ENCODE results near the gene MTERF2. TPM values are rescaled to one million over a fixed set of nuclear protein-coding genes. Genes with fewer than 3 reads are reported as not detected.
"Not testable (repeated sequence)": the region's sequence is repeated elsewhere in the genome, so short reads cannot be mapped to it uniquely, and the experiment has no call there.

The MTERF2 gene
- total RNA-seq, 1 donor from 2014 or later: 7.7 TPM

DNA sequence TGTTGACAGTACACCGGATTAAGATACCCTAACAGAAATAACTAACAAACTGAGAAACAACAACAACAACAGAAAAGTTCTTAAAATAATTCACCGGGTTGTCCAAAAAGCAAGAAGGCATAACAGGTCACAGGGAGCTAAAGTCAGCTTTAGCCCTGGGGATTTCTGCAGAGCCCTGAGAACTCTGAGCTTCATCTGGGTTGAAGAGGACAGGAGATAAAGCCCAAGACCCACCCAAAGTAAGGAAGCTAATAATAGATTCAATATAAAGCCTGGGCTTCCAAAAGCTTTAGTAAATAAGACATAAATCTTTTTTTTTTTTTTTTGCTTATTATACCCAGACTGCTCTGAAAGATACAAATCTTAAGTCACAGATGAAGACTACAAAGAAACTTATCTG, 44.1 kb upstream of the MTERF2 start:
- H3K36me3 Mint-ChIP-seq (ENCODE audit: low read depth, unreplicated experiment): peaks cover 3% of the 10 kb centered on the region
- H3K27me3 Mint-ChIP-seq (ENCODE audit: unreplicated experiment): no peaks in the 10 kb centered on the region
- no peak for DNase-seq (ENCODE audit: low spot score)
- H3K9me3 Mint-ChIP-seq (ENCODE audit: unreplicated experiment): no peaks in the 10 kb centered on the region
- TF ChIP-seq, protein P1, sequence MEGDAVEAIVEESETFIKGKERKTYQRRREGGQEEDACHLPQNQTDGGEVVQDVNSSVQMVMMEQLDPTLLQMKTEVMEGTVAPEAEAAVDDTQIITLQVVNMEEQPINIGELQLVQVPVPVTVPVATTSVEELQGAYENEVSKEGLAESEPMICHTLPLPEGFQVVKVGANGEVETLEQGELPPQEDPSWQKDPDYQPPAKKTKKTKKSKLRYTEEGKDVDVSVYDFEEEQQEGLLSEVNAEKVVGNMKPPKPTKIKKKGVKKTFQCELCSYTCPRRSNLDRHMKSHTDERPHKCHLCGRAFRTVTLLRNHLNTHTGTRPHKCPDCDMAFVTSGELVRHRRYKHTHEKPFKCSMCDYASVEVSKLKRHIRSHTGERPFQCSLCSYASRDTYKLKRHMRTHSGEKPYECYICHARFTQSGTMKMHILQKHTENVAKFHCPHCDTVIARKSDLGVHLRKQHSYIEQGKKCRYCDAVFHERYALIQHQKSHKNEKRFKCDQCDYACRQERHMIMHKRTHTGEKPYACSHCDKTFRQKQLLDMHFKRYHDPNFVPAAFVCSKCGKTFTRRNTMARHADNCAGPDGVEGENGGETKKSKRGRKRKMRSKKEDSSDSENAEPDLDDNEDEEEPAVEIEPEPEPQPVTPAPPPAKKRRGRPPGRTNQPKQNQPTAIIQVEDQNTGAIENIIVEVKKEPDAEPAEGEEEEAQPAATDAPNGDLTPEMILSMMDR (IDR thresholded peaks at IDR 0.05; ENCODE audit: unreplicated experiment): no peak
- H3K27ac Mint-ChIP-seq (ENCODE audit: unreplicated experiment): no peak overlapping the region
- no peak overlapping the region for H3K4me3 Mint-ChIP-seq (ENCODE audit: unreplicated experiment)
- peaks cover 2% of the 10 kb centered on the region for H3K4me1 Mint-ChIP-seq (ENCODE audit: unreplicated experiment)

DNA sequence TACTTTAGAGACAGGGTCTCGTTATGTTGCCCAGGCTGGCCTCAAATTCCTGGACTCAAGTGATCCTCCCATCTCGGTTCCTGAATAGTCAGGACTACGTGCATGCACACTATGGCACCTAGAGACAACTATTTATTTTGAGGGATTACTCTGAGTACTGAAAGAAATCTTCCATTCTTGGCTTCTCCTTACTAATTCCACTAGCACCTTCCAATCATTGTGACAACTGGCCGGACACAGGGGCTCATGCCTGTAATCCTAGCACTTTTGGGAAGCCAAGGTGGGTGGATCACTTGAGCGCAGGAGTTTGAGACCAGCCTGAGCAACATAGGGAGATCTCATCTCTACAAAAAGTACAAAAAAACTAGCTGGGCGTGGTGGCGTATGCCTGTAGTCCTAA, 42.1 kb upstream of the MTERF2 start:
- H3K27me3 Mint-ChIP-seq (ENCODE audit: unreplicated experiment): no peaks in the 10 kb centered on the region
- TF ChIP-seq, protein P1 (IDR thresholded peaks at IDR 0.05; ENCODE audit: unreplicated experiment): no peak
- no peak overlapping the region for H3K27ac Mint-ChIP-seq (ENCODE audit: unreplicated experiment)
- no peak overlapping the region for H3K4me3 Mint-ChIP-seq (ENCODE audit: unreplicated experiment)
- peaks cover 2% of the 10 kb centered on the region for H3K4me1 Mint-ChIP-seq (ENCODE audit: unreplicated experiment)
- H3K36me3 Mint-ChIP-seq (ENCODE audit: low read depth, unreplicated experiment): no peaks in the 10 kb centered on the region
- H3K9me3 Mint-ChIP-seq (ENCODE audit: unreplicated experiment): no peaks in the 10 kb centered on the region
- DNase-seq (ENCODE audit: low spot score): no peak

DNA sequence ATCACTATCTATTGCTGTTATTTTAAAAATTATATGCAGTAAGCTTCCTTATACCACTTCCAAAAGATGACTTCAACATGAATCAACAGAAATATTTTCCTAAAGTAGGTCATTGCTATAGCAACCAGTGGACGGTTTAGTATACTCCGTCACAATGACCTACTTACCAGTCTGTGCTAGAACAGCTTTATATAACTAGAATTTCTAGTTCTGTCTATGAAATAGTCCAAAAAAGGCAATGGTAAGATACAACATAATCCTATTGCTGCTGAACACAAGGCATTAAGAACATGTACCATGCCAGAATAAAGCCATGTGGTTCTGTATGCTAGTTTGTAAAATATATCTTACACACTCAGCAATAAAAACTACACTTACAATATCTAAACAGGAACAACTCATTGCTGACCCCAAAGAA, 40.7 kb upstream of the MTERF2 start:
- Mint-ChIP-seq H3K27ac (ENCODE audit: unreplicated experiment) (peak overlapping the region; percentile 30), H3K36me3 (ENCODE audit: low read depth, unreplicated experiment) (no peaks in the 10 kb centered on the region), H3K27me3 (ENCODE audit: unreplicated experiment) (no peaks in the 10 kb centered on the region), H3K4me3 (ENCODE audit: unreplicated experiment) (no peak overlapping the region), H3K4me1 (ENCODE audit: unreplicated experiment) (peaks cover 2% of the 10 kb centered on the region), H3K9me3 (ENCODE audit: unreplicated experiment) (no peaks in the 10 kb centered on the region)
- DNase-seq (ENCODE audit: low spot score): no peak
- TF ChIP-seq, protein P1 (IDR thresholded peaks at IDR 0.05; ENCODE audit: unreplicated experiment): no peak

DNA sequence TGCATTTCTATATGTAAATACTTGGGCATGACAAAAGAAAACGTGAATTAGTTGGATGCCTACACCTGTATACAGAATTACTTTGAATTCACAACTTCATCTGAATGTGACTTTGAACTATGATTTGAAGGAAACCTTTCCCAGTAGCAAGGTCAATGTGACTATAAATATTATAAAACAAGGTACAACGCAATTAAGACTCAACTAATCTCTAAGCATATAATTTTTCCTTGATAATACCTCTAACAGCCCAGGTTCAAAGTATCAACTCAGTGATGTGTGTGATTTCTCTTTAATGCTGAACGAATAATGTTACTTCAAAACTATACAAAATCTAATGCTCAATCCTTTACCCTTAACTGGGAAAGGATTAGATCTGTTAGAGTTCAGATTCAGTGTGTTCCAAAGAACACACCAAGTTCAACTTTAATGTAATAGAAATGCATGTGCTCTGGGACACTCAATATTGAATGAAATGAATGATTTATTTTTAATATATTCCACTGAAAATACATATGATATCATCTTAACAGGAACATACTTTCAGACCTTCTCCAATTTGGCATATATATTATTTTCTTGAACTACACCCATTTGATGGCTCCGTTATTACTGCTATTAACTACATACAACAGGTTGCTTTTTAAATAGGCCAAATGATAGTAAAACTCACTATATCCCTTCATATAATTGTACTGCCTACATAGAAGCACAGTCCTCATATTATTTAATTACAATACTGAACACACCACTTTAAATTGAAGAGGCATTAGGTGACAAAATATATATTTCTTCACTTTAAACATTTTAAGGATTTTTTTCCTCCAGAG, 40.1 kb upstream of the MTERF2 start:
- Mint-ChIP-seq H3K4me3 (ENCODE audit: unreplicated experiment) (no peak overlapping the region), H3K27me3 (ENCODE audit: unreplicated experiment) (no peaks in the 10 kb centered on the region), H3K9me3 (ENCODE audit: unreplicated experiment) (no peaks in the 10 kb centered on the region), H3K36me3 (ENCODE audit: low read depth, unreplicated experiment) (no peaks in the 10 kb centered on the region), H3K4me1 (ENCODE audit: unreplicated experiment) (peaks cover 2% of the 10 kb centered on the region), H3K27ac (ENCODE audit: unreplicated experiment) (no peak overlapping the region)
- no peak for DNase-seq (ENCODE audit: low spot score)
- TF ChIP-seq, protein P1 (IDR thresholded peaks at IDR 0.05; ENCODE audit: unreplicated experiment): no peak

DNA sequence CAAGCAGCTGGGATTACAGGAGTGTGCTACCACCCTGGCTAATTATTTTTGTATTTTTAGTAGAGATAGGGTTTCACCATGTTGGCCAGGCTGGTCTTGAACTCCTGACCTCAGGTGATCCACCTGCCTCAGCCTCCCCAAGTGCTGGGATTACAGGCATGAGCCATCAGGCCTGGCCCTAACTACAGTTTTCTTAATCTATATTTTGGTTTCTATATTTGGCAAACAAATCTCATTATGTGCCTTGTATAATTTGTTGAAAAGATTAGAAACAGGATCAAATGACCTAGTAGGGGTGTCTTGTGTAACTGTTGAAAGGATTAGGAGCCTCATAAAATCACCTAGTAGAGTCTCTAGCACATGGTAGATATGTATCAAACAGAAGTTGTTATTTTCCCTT, 39.4 kb upstream of the MTERF2 start:
- not testable (repeated sequence) for H3K9me3 Mint-ChIP-seq (ENCODE audit: unreplicated experiment); DNase-seq (ENCODE audit: low spot score); H3K27me3 Mint-ChIP-seq (ENCODE audit: unreplicated experiment); H3K4me1 Mint-ChIP-seq (ENCODE audit: unreplicated experiment); H3K36me3 Mint-ChIP-seq (ENCODE audit: low read depth, unreplicated experiment); H3K4me3 Mint-ChIP-seq (ENCODE audit: unreplicated experiment); H3K27ac Mint-ChIP-seq (ENCODE audit: unreplicated experiment)
